C4-2B (cell line): Measurements from ENCODE around the gene SP100.

ENCODE experiments used
- CTCF ChIP-seq: fragments of 450-650 bp; conservative IDR thresholded peaks from 2 replicates; pipeline ENCODE4 v1.5.1; 2017; ENCODE audit warnings: mild to moderate bottlenecking
- ZFX ChIP-seq: fragments of 450-650 bp; IDR thresholded peaks from 2 replicates; pipeline ENCODE4 v1.6.1; 2017

- TF ChIP-seq CTCF (peak; percentile 26), ZFX (no peak)
These were observed 6.1 kb downstream of the SP100 start for GRCh38 chr2:230422149-230422548.
